Smooth muscle cell (in vitro differentiated cells): ENCODE results near the gene ARHGAP8. TPM values are rescaled to one million over a fixed set of nuclear protein-coding genes. Genes with fewer than 3 reads are reported as not detected.

Experiments
- DNase-seq: peaks from one replicate; lab custom pipeline; 2025; ENCODE audit not compliant: unreplicated experiment; lab: John Stamatoyannopoulos, UW
- H2AFZ ChIP-seq: fragments of 200-600 bp; sonication (generic); 2 replicates; pipeline ENCODE4 v1.6.0; 2016; ENCODE audit warnings: antibody characterized with exemption, low read depth, mild to moderate bottlenecking
- H3F3A ChIP-seq: fragments of 200-600 bp; sonication (generic); 2 replicates; pipeline ENCODE4 v1.6.0; 2017; ENCODE audit warnings: antibody characterized with exemption, low read depth
- H3K27ac ChIP-seq: fragments of 200-600 bp; sonication (generic); 2 replicates; pipeline ENCODE4 v1.5.1; 2016; ENCODE audit warnings: low read depth, mild to moderate bottlenecking
- H3K27me3 ChIP-seq: fragments of 200-600 bp; sonication (generic); 2 replicates; pipeline ENCODE4 v1.6.1; 2016; ENCODE audit warnings: low read depth, mild to moderate bottlenecking
- H3K36me3 ChIP-seq: fragments of 200-600 bp; sonication (generic); 2 replicates; pipeline ENCODE4 v1.5.1; 2016; ENCODE audit warnings: low read depth
- H3K4me1 ChIP-seq: fragments of 200-600 bp; sonication (generic); 2 replicates; pipeline ENCODE4 v1.5.1; 2016; ENCODE audit warnings: low read depth
- H3K4me2 ChIP-seq: fragments of 200-600 bp; sonication (generic); 2 replicates; pipeline ENCODE4 v1.6.0; 2016; ENCODE audit warnings: mild to moderate bottlenecking
- H3K4me3 ChIP-seq: fragments of 200-600 bp; sonication (generic); 2 replicates; pipeline ENCODE4 v1.5.1; 2016; ENCODE audit warnings: mild to moderate bottlenecking
- H3K79me2 ChIP-seq: fragments of 200-600 bp; sonication (generic); 2 replicates; pipeline ENCODE4 v1.6.0; 2016; ENCODE audit warnings: low read depth, mild to moderate bottlenecking
- H3K9ac ChIP-seq: fragments of 200-600 bp; sonication (generic); 2 replicates; pipeline ENCODE4 v1.6.0; 2016; ENCODE audit warnings: low read depth
- H3K9me3 ChIP-seq: fragments of 200-600 bp; sonication (generic); replicated peaks from 2 replicates; pipeline ENCODE4 v1.5.1; 2016; ENCODE audit warnings: low read depth
- H4K20me1 ChIP-seq: fragments of 200-600 bp; sonication (generic); 2 replicates; pipeline ENCODE4 v1.6.0; 2016; ENCODE audit warnings: low read depth
- WGBS: methylation state at CpG from one replicate; pipeline ENCODE4 v1.1.7; 2016; ENCODE audit warnings: low lambda C conversion rate; 5-methylcytosine and 5-hydroxymethylcytosine counted together
- polyA plus RNA-seq: library from polyadenylated mRNA; unstranded; fragments of >200 nt; fragmentation: Nextera tagmentation; extraction: Ambion mirVana; gene quantifications from 2 replicates; pipeline ENCODE4 v1.2.1, GENCODE V29; 2016
- total RNA-seq: library from RNA; depleted of rRNA; stranded (reverse); fragments of >200 nt; gene quantifications from 2 replicates; pipeline ENCODE4 v1.2.3, GENCODE V29; 2014
- TF ChIP-seq, protein P1 (sequence below): fragments of 200-600 bp; sonication (generic); IDR thresholded peaks from 2 replicates; pipeline ENCODE4 v1.5.1; 2017; ENCODE audit warnings: borderline replicate concordance, mild to moderate bottlenecking, antibody characterized with exemption; ENCODE audit not compliant: insufficient read depth, poor library complexity, severe bottlenecking

Gene ARHGAP8
- total and polyA plus RNA-seq, 2 experiments from 2014 or later, result 5.8 to 11.4 TPM

DNA sequence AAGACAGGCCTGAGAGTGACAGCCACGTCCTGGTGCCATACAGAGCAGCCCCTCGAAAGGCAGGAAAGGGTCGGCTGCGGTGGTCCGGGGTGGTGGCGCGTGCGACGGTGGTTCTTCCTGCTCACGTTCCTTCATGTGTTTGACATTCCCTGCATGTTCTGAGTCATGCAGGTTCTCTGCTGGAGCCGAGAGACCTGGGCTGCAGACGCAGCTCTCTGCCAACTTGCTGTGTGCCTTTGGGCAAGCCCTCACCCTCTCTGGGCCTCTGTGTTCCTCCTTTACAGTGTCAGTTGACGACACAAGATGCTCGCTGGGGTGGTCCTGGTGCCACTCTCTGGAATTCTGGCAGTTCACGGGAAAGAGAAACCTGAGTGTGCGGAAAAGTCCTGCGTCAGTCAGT, 12.0 kb downstream of the ARHGAP8 start:
- DNase-seq, result no peak
- no peak overlapping the region for H3K9ac ChIP-seq
- no peak overlapping the region for H3K4me3 ChIP-seq
- H3K36me3 ChIP-seq, result no peaks in the 10 kb centered on the region
- H3K4me2 ChIP-seq, result no peak overlapping the region
- no peaks in the 10 kb centered on the region for H3K9me3 ChIP-seq
- H2AFZ ChIP-seq, result no peak overlapping the region
- no peaks in the 10 kb centered on the region for H3K79me2 ChIP-seq
- TF ChIP-seq, protein P1, sequence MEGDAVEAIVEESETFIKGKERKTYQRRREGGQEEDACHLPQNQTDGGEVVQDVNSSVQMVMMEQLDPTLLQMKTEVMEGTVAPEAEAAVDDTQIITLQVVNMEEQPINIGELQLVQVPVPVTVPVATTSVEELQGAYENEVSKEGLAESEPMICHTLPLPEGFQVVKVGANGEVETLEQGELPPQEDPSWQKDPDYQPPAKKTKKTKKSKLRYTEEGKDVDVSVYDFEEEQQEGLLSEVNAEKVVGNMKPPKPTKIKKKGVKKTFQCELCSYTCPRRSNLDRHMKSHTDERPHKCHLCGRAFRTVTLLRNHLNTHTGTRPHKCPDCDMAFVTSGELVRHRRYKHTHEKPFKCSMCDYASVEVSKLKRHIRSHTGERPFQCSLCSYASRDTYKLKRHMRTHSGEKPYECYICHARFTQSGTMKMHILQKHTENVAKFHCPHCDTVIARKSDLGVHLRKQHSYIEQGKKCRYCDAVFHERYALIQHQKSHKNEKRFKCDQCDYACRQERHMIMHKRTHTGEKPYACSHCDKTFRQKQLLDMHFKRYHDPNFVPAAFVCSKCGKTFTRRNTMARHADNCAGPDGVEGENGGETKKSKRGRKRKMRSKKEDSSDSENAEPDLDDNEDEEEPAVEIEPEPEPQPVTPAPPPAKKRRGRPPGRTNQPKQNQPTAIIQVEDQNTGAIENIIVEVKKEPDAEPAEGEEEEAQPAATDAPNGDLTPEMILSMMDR, result no peak
- H3K27ac ChIP-seq, result no peak overlapping the region
- WGBS, result 94% methylated on average over 17 of the region's 17 CpGs
- H4K20me1 ChIP-seq, result peaks cover 5% of the 10 kb centered on the region
- H3K4me1 ChIP-seq, result no peaks in the 10 kb centered on the region
- no peaks in the 10 kb centered on the region for H3K27me3 ChIP-seq
- H3F3A ChIP-seq, result no peaks in the 10 kb centered on the region

DNA sequence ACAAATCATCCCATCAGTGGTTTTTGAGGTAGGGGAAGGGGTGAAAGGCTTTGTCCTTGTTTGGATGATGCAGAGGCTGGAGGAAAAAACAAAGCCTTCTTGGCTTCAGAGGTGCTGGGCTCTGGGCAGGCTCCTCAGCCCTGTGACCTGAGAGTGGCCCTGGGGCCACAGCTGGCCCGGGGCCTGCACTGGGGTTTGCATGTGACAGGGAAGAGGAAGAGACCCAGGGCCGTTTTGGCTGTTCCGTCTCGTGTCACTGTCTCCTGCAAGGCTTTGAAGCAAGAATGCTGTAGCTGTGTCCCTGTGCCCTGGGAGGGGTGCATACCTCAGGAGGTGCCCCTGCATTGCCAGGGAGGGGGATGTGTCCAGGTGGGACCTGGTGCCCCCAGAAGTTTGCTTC, 12.6 kb downstream of the ARHGAP8 start:
- H3K4me1 ChIP-seq, result no peaks in the 10 kb centered on the region
- no peak overlapping the region for H2AFZ ChIP-seq
- H3K36me3 ChIP-seq, result no peaks in the 10 kb centered on the region
- TF ChIP-seq, protein P1, result no peak
- no peaks in the 10 kb centered on the region for H3F3A ChIP-seq
- H4K20me1 ChIP-seq, result peaks cover 5% of the 10 kb centered on the region
- no peaks in the 10 kb centered on the region for H3K9me3 ChIP-seq
- no peaks in the 10 kb centered on the region for H3K27me3 ChIP-seq
- WGBS, result 89% methylated on average over 4 of the region's 4 CpGs
- no peak for DNase-seq
- H3K4me3 ChIP-seq, result no peak overlapping the region
- no peak overlapping the region for H3K27ac ChIP-seq
- no peak overlapping the region for H3K9ac ChIP-seq
- no peak overlapping the region for H3K4me2 ChIP-seq
- H3K79me2 ChIP-seq, result no peaks in the 10 kb centered on the region

DNA sequence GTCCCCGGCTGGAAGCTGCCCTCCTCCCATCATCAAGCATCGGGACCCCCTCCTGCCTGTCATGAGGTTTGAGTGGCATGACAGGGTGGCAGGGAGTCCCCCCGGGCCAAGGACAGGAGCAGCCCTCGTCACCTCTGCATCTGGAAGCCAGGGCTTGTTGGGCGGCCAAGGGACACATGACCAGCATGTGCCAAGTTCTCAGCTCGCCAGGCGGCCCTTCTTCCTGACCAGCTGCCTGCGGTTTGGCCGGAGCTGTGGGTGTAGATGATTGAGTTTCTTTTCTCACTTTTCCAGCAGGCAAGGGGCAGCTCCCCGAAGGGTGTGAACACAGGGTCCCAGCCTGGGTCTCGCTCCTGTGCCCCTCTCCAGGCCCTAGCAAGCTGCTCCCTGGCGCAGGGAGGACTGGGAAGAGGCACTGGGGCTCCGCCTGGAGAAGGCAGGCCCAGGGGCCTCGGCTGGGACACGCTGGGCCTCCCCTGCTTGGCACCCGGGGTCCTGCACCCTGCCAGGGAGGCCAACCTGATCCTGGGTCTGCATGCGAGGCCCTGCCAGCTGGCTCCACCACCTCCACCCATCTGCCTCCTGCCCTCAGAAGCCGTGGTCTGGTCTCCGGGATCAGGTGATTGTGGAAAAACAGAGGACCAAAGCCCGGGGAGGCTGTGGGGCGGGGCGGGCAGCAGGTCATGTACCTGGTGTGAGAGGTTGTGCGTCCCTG, 13.4 kb downstream of the ARHGAP8 start:
- DNase-seq, result no peak
- Histone ChIP-seq H3K4me3 (no peak overlapping the region), H3K4me1 (no peaks in the 10 kb centered on the region), H3K27me3 (no peaks in the 10 kb centered on the region), H3K9me3 (no peaks in the 10 kb centered on the region), H3F3A (no peaks in the 10 kb centered on the region), H3K79me2 (no peaks in the 10 kb centered on the region), H4K20me1 (peaks cover 5% of the 10 kb centered on the region), H3K27ac (no peak overlapping the region), H2AFZ (no peak overlapping the region), H3K9ac (no peak overlapping the region), H3K4me2 (no peak overlapping the region), H3K36me3 (no peaks in the 10 kb centered on the region)
- TF ChIP-seq, protein P1, result no peak
- WGBS, result 90% methylated on average over 21 of the region's 23 CpGs

DNA sequence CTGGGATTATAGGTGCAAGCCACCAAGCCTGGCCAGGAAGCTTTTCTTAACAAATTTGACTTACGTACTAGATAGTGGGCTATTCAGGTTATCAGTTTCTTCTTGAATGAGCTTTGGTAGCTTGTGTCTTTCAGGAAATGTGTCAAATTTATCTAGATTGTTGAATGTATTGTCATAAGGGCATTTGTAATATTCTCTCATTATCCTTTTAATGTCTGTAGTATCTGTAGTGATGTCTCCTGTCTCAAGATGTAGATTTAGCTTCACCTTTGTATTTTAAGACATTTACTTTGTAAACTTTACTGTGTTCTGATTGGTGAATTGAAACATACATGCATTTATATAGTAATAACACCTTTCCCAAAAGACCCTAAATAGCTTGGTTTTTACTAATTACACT, 20.7 kb downstream of the ARHGAP8 start:
- Histone ChIP-seq H3K9ac (no peak overlapping the region), H3K27ac (no peak overlapping the region), H3K4me3 (no peak overlapping the region), H3F3A (no peaks in the 10 kb centered on the region), H3K4me1 (no peaks in the 10 kb centered on the region), H3K27me3 (no peaks in the 10 kb centered on the region), H3K9me3 (no peaks in the 10 kb centered on the region), H2AFZ (no peak overlapping the region), H4K20me1 (no peaks in the 10 kb centered on the region), H3K4me2 (no peak overlapping the region), H3K36me3 (no peaks in the 10 kb centered on the region), H3K79me2 (no peaks in the 10 kb centered on the region)
- WGBS, result 83% methylated on average over 1 of the region's 1 CpG
- DNase-seq, result no peak
- TF ChIP-seq, protein P1, result no peak
